ENCODE measurements around the gene SLC35F1. TPM values are rescaled to one million over a fixed set of nuclear protein-coding genes. Genes with fewer than 3 reads are reported as not detected.

SLC35F1 gene
- polyA plus RNA-seq, 2 of the 4 experiments (the other 2 are of a cell fraction) = 0.01 TPM; not detected in 1

DNA sequence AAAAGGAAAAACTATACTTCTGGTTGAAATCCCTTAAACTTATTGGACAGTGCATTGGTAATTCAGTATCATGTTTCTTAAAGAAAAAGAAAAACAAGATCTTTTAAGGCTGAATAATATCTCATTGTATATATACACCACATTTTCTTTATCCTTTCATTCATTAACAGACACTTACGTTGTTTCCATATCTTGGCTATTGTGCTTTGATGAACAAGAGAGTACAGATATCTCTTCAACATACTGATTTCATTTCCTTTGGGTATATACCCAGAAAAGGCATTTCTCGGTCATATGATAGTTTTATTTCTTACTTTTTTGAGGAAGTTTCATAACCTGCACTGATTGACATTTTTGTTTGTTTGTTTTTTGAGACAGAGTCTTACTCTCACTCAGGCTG is 281.5 kb downstream of the SLC35F1 start:
- DNase-seq (ENCODE audit: low read depth in 1 of 2, low spot score in 1 of 2) (no peak), FAIRE-seq (no peak), ATAC-seq (no peak)
- WGBS (ENCODE audit: missing lambda C conversion rate) = 9% methylated on average over 2 of the region's 2 CpGs
- ChIA-PET CTCF (no interaction called here), POLR2A (no interaction called here)
- no peaks in the 10 kb centered on the region for H3K9me3 ChIP-seq
- no peaks in the 10 kb centered on the region for H3K4me1 ChIP-seq
- H3K4me2 ChIP-seq = no peak overlapping the region
- no peak overlapping the region for H3K27ac ChIP-seq
- TF ChIP-seq, protein P1, sequence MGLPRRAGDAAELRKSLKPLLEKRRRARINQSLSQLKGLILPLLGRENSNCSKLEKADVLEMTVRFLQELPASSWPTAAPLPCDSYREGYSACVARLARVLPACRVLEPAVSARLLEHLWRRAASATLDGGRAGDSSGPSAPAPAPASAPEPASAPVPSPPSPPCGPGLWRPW (IDR thresholded peaks at IDR 0.05) = no peak
- no peak for TF ChIP-seq TFCP2L1 (CRISPR knock-in tag; IDR thresholded peaks at IDR 0.05)
- TF ChIP-seq, protein P2, sequence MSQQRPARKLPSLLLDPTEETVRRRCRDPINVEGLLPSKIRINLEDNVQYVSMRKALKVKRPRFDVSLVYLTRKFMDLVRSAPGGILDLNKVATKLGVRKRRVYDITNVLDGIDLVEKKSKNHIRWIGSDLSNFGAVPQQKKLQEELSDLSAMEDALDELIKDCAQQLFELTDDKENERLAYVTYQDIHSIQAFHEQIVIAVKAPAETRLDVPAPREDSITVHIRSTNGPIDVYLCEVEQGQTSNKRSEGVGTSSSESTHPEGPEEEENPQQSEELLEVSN (IDR thresholded peaks at IDR 0.05; ENCODE audit: borderline replicate concordance, low read depth) = no peak
- no peak for TF ChIP-seq MYC (IDR thresholded peaks at IDR 0.05; ENCODE audit: borderline replicate concordance, low read length)
- no peak for TF ChIP-seq JUNB (IDR thresholded peaks at IDR 0.05)
- no peak for TF ChIP-seq MAFK (IDR thresholded peaks at IDR 0.05; ENCODE audit: partially characterized antibody)
- no peak for TF ChIP-seq ZSCAN20 (CRISPR knock-in tag; IDR thresholded peaks at IDR 0.05)
- TF ChIP-seq NPAS2 (CRISPR knock-in tag; IDR thresholded peaks at IDR 0.05; ENCODE audit: borderline replicate concordance) = no peak
- H3K4me3 ChIP-seq = no peak overlapping the region

DNA sequence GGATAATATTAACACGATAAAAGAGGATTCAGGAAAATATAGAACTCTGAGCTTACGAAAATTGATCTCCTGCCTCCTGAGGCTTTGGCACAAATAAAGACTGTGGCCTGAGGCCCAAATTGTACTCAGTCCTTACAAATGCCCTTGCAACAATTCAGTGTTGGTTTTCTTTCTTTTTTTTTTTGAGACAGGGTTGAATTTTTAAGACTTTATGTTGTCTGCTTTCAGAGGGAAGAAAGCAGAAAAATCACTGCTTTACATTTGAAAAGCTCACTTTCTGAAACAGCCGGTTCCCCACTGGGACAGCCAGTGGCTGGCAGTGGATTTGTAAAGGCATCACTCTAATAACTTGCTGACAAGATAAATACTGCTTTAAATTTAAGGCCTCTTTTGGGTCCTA is 290.5 kb downstream of the SLC35F1 start:
- WGBS (ENCODE audit: missing lambda C conversion rate) = 45% methylated on average over 3 of the region's 3 CpGs
- Histone ChIP-seq H3K27ac (no peak overlapping the region), H3K4me2 (no peak overlapping the region), H3K9me3 (no peaks in the 10 kb centered on the region), H3K4me1 (no peaks in the 10 kb centered on the region), H3K4me3 (no peak overlapping the region)
- TF ChIP-seq NFE2L2 (conservative IDR thresholded peaks at IDR 0.05; ENCODE audit: low read length) (no peak), MAZ (IDR thresholded peaks at IDR 0.05; ENCODE audit: borderline replicate concordance, low read depth, low read length) (no peak), SMC3 (IDR thresholded peaks at IDR 0.05) (no peak), HOXA7 (CRISPR knock-in tag; IDR thresholded peaks at IDR 0.05) (no peak), HOXB13 (CRISPR knock-in tag; IDR thresholded peaks at IDR 0.05; ENCODE audit: low read depth) (no peak), RARB (CRISPR knock-in tag; IDR thresholded peaks at IDR 0.05) (no peak), CBX8 (IDR thresholded peaks at IDR 0.05) (no peak), KDM5A (IDR thresholded peaks at IDR 0.05) (no peak), CHD2 (IDR thresholded peaks at IDR 0.05; ENCODE audit: low read length, partially characterized antibody) (no peak), RAD21 (conservative IDR thresholded peaks at IDR 0.05 in 1 of 2, IDR thresholded peaks at IDR 0.05 in 1 of 2) (no peak), EHMT2 (IDR thresholded peaks at IDR 0.05; ENCODE audit: low read depth) (no peak), EP300 (IDR thresholded peaks at IDR 0.05) (no peak), RFX5 (IDR thresholded peaks at IDR 0.05) (no peak), HDAC2 (IDR thresholded peaks at IDR 0.05) (no peak), TFCP2L1 (CRISPR knock-in tag; IDR thresholded peaks at IDR 0.05) (no peak)
- TF ChIP-seq, protein P3, sequence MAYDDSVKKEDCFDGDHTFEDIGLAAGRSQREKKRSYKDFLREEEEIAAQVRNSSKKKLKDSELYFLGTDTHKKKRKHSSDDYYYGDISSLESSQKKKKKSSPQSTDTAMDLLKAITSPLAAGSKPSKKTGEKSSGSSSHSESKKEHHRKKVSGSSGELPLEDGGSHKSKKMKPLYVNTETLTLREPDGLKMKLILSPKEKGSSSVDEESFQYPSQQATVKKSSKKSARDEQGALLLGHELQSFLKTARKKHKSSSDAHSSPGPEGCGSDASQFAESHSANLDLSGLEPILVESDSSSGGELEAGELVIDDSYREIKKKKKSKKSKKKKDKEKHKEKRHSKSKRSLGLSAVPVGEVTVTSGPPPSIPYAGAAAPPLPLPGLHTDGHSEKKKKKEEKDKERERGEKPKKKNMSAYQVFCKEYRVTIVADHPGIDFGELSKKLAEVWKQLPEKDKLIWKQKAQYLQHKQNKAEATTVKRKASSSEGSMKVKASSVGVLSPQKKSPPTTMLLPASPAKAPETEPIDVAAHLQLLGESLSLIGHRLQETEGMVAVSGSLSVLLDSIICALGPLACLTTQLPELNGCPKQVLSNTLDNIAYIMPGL (CRISPR knock-in tag; IDR thresholded peaks at IDR 0.05; ENCODE audit: borderline replicate concordance) = no peak
- TF ChIP-seq, protein P4, sequence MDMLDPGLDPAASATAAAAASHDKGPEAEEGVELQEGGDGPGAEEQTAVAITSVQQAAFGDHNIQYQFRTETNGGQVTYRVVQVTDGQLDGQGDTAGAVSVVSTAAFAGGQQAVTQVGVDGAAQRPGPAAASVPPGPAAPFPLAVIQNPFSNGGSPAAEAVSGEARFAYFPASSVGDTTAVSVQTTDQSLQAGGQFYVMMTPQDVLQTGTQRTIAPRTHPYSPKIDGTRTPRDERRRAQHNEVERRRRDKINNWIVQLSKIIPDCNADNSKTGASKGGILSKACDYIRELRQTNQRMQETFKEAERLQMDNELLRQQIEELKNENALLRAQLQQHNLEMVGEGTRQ (IDR thresholded peaks at IDR 0.05) = no peak
- TF ChIP-seq, protein P5, sequence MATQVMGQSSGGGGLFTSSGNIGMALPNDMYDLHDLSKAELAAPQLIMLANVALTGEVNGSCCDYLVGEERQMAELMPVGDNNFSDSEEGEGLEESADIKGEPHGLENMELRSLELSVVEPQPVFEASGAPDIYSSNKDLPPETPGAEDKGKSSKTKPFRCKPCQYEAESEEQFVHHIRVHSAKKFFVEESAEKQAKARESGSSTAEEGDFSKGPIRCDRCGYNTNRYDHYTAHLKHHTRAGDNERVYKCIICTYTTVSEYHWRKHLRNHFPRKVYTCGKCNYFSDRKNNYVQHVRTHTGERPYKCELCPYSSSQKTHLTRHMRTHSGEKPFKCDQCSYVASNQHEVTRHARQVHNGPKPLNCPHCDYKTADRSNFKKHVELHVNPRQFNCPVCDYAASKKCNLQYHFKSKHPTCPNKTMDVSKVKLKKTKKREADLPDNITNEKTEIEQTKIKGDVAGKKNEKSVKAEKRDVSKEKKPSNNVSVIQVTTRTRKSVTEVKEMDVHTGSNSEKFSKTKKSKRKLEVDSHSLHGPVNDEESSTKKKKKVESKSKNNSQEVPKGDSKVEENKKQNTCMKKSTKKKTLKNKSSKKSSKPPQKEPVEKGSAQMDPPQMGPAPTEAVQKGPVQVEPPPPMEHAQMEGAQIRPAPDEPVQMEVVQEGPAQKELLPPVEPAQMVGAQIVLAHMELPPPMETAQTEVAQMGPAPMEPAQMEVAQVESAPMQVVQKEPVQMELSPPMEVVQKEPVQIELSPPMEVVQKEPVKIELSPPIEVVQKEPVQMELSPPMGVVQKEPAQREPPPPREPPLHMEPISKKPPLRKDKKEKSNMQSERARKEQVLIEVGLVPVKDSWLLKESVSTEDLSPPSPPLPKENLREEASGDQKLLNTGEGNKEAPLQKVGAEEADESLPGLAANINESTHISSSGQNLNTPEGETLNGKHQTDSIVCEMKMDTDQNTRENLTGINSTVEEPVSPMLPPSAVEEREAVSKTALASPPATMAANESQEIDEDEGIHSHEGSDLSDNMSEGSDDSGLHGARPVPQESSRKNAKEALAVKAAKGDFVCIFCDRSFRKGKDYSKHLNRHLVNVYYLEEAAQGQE (IDR thresholded peaks at IDR 0.05) = no peak
- ATAC-seq (no peak), DNase-seq (ENCODE audit: low read depth in 1 of 2, low spot score in 1 of 2) (no peak), FAIRE-seq (no peak)
- CTCF ChIA-PET = interaction anchor here (1.2 kb wide), 1 partner anchor 24 kb away, joined by 3 read pairs; no protein-coding TSS in a partner anchor
- POLR2A ChIA-PET = no interaction called here
